GM12878 (cell line): Measurements from ENCODE around the gene EVX2.

Experiments
- BCL11A ChIP-seq: IDR thresholded peaks from 2 replicates; pipeline ENCODE4 v1.6.1; 2011; ENCODE audit warnings: low read depth, low read length
- CBFB ChIP-seq: IDR thresholded peaks from 2 replicates; pipeline ENCODE4 v1.6.1; 2016; ENCODE audit warnings: antibody characterized with exemption, low read depth
- CHD2 ChIP-seq: IDR thresholded peaks from 2 replicates; pipeline ENCODE4 v1.6.1; 2011; ENCODE audit warnings: low read depth, low read length, improper control_type of control experiment, borderline replicate concordance
- CTCF ChIP-seq, 3 experiments: IDR thresholded peaks in 2 of 3; conservative IDR thresholded peaks in 1 of 3; 2 replicates each; pipeline ENCODE4 v1.5.1; 2011; ENCODE audit warnings: low read depth in 3 of 3, low read length in 3 of 3, mild to moderate bottlenecking in 3 of 3, control low read depth in 2 of 3, moderate library complexity in 2 of 3, inconsistent platforms in 1 of 3, mixed read lengths in 1 of 3; ENCODE audit not compliant: control insufficient read depth in 2 of 3, insufficient read depth in 1 of 3; ENCODE audit errors: extremely low read depth in 1 of 3
- EZH2 ChIP-seq: IDR thresholded peaks from 2 replicates; pipeline ENCODE4 v1.6.1; 2012; ENCODE audit warnings: low read depth, mild to moderate bottlenecking, control low read depth, inconsistent platforms, low read length, borderline replicate concordance; ENCODE audit not compliant: control insufficient read depth
- KDM1A ChIP-seq: fragments of 200-600 bp; sonication (generic); IDR thresholded peaks from 2 replicates; pipeline ENCODE4 v1.6.1; 2016; ENCODE audit warnings: borderline replicate concordance
- MEF2A ChIP-seq: IDR thresholded peaks from 2 replicates; pipeline ENCODE4 v1.6.1; 2011; ENCODE audit warnings: low read depth, mild to moderate bottlenecking, low read length, moderate library complexity; ENCODE audit not compliant: insufficient read depth
- RAD21 ChIP-seq: IDR thresholded peaks from 2 replicates; pipeline ENCODE4 v1.6.1; 2011; ENCODE audit warnings: mild to moderate bottlenecking, low read depth, low read length, moderate library complexity; ENCODE audit not compliant: insufficient read depth
- RBBP5 ChIP-seq: fragments of 200-600 bp; sonication (generic); conservative IDR thresholded peaks from 2 replicates; pipeline ENCODE4 v1.6.1; 2016
- SIN3A ChIP-seq: IDR thresholded peaks from 2 replicates; pipeline ENCODE4 v1.6.1; 2012; ENCODE audit warnings: low read depth, low read length, improper control_type of control experiment
- SUZ12 ChIP-seq: fragments of 200-600 bp; sonication (generic); IDR thresholded peaks from one replicate; pipeline ENCODE4 v1.6.1; 2018; ENCODE audit warnings: antibody characterized with exemption, mild to moderate bottlenecking; ENCODE audit not compliant: unreplicated experiment
- TCF12 ChIP-seq: IDR thresholded peaks from 2 replicates; pipeline ENCODE4 v1.6.1; 2011; ENCODE audit warnings: low read depth, mild to moderate bottlenecking, low read length
- TF ChIP-seq, protein P1 (sequence below): IDR thresholded peaks from 2 replicates; pipeline ENCODE4 v1.6.1; 2011; ENCODE audit warnings: borderline replicate concordance, low read depth, mild to moderate bottlenecking, moderate library complexity, mixed read lengths, low read length; ENCODE audit not compliant: insufficient read depth; ENCODE audit errors: extremely low read length

DNA sequence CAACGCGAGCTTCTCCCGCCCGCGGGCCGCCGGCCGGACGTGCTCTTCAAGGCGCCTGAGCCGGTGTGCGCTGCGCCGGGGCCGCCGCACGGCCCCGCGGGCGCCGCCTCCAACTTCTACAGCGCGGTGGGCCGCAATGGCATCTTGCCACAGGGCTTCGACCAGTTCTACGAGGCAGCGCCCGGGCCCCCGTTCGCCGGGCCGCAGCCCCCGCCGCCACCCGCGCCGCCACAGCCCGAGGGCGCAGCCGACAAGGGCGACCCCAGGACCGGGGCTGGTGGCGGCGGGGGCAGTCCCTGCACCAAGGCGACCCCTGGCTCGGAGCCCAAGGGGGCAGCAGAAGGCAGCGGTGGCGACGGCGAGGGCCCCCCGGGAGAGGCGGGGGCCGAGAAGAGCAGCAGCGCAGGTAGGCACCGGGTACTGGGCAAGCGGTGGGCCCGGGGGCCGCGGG, 24.0 kb upstream of the EVX2 start:
- no peak for TF ChIP-seq SUZ12
- TF ChIP-seq TCF12: no peak
- no peak for TF ChIP-seq CTCF (IDR thresholded peaks at IDR 0.05 in 2 of 3, conservative IDR thresholded peaks at IDR 0.05 in 1 of 3; ENCODE audit: control insufficient read depth in 2 of 3, extremely low read depth in 1 of 3, insufficient read depth in 1 of 3, low read depth in 3 of 3, low read length in 3 of 3)
- no peak for TF ChIP-seq BCL11A
- no peak for TF ChIP-seq RAD21
- no peak for TF ChIP-seq EZH2
- TF ChIP-seq RBBP5: no peak
- TF ChIP-seq KDM1A: no peak
- TF ChIP-seq CHD2: no peak
- no peak for TF ChIP-seq CBFB
- TF ChIP-seq, protein P1, sequence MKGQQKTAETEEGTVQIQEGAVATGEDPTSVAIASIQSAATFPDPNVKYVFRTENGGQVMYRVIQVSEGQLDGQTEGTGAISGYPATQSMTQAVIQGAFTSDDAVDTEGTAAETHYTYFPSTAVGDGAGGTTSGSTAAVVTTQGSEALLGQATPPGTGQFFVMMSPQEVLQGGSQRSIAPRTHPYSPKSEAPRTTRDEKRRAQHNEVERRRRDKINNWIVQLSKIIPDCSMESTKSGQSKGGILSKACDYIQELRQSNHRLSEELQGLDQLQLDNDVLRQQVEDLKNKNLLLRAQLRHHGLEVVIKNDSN: no peak
- TF ChIP-seq MEF2A: no peak
- no peak for TF ChIP-seq SIN3A
